GM23338 (cell line): ENCODE results near the gene GJA3. TPM values are rescaled to one million over a fixed set of nuclear protein-coding genes. Genes with fewer than 3 reads are reported as not detected.

Source experiments
- ATAC-seq: fragments of 200-7000 bp; cut with Tn5 transposase; 3 replicates; pipeline ENCODE4 v1.9.1; 2020
- DNase-seq: peaks from one replicate; pipeline ENCODE4 v3.0.0-alpha.2; 2015; ENCODE audit warnings: low spot score
- H2AFZ ChIP-seq: fragments of 200-600 bp; sonication (generic); 2 replicates; pipeline ENCODE4 v1.8.0; 2016; ENCODE audit warnings: antibody characterized with exemption, mild to moderate bottlenecking, moderate library complexity
- H3F3A ChIP-seq: fragments of 200-600 bp; sonication (generic); replicated peaks from 2 replicates; pipeline ENCODE4 v1.8.0; 2017; ENCODE audit warnings: antibody characterized with exemption, mixed run types, low read depth
- H3K27ac ChIP-seq: fragments of 200-600 bp; sonication (generic); 2 replicates; pipeline ENCODE4 v1.6.1; 2016; ENCODE audit warnings: low read depth
- H3K27me3 ChIP-seq: fragments of 200-600 bp; sonication (generic); 2 replicates; pipeline ENCODE4 v1.8.0; 2016; ENCODE audit warnings: mild to moderate bottlenecking, mixed run types, moderate library complexity; ENCODE audit not compliant: insufficient read depth
- H3K36me3 ChIP-seq: fragments of 200-600 bp; sonication (generic); 2 replicates; pipeline ENCODE4 v1.8.0; 2016; ENCODE audit warnings: mild to moderate bottlenecking; ENCODE audit not compliant: insufficient read depth
- H3K4me1 ChIP-seq: fragments of 200-600 bp; sonication (generic); 2 replicates; pipeline ENCODE4 v1.8.0; 2016; ENCODE audit warnings: mild to moderate bottlenecking, moderate library complexity; ENCODE audit not compliant: insufficient read depth
- H3K4me2 ChIP-seq: fragments of 200-600 bp; sonication (generic); 2 replicates; pipeline ENCODE4 v1.7.1; 2017; ENCODE audit warnings: mixed run types
- H3K4me3 ChIP-seq: fragments of 200-600 bp; sonication (generic); 2 replicates; pipeline ENCODE4 v1.6.1; 2016; ENCODE audit warnings: mixed run types
- H3K79me2 ChIP-seq: fragments of 200-600 bp; sonication (generic); replicated peaks from 2 replicates; pipeline ENCODE4 v1.8.0; 2017; ENCODE audit warnings: mild to moderate bottlenecking; ENCODE audit not compliant: insufficient read depth
- H3K9me2 ChIP-seq: fragments of 200-600 bp; sonication (generic); 2 replicates; pipeline ENCODE4 v1.8.0; 2017; ENCODE audit not compliant: insufficient read depth
- H4K20me1 ChIP-seq: fragments of 200-600 bp; sonication (generic); replicated peaks from 2 replicates; pipeline ENCODE4 v1.8.0; 2017; ENCODE audit warnings: mild to moderate bottlenecking; ENCODE audit not compliant: insufficient read depth
- H3K27ac Mint-ChIP-seq: 2 replicates; pipeline ENCODE4 v1.8.0; 2020; ENCODE audit warnings: inconsistent platforms, mild to moderate bottlenecking, moderate library complexity, mixed read lengths
- H3K27me3 Mint-ChIP-seq: 3 replicates; pipeline ENCODE4 v1.8.0; 2022; ENCODE audit warnings: low read depth, mild to moderate bottlenecking, moderate library complexity, mixed read lengths, inconsistent platforms; ENCODE audit not compliant: insufficient read depth, poor library complexity
- H3K36me3 Mint-ChIP-seq: 3 replicates; pipeline ENCODE4 v1.8.0; 2021; ENCODE audit warnings: low read depth, mild to moderate bottlenecking, inconsistent platforms, moderate library complexity, mixed read lengths
- H3K4me1 Mint-ChIP-seq: 3 replicates; pipeline ENCODE4 v1.8.0; 2020; ENCODE audit warnings: mild to moderate bottlenecking, inconsistent platforms, mixed read lengths
- H3K4me3 Mint-ChIP-seq: 3 replicates; pipeline ENCODE4 v1.8.0; 2021; ENCODE audit warnings: moderate library complexity, mild to moderate bottlenecking, inconsistent platforms, mixed read lengths
- H3K9me3 Mint-ChIP-seq: 3 replicates; pipeline ENCODE4 v1.8.0; 2020; ENCODE audit warnings: moderate library complexity, mild to moderate bottlenecking, inconsistent platforms, mixed read lengths
- CREB1 ChIP-seq: fragments of 250-450 bp; sonication (Bioruptor Pico); IDR thresholded peaks from 2 replicates; pipeline ENCODE4 v1.5.0; 2020; ENCODE audit warnings: low read depth, mild to moderate bottlenecking, moderate library complexity
- EZH2 ChIP-seq: fragments of 200-600 bp; sonication (generic); IDR thresholded peaks from one replicate; pipeline ENCODE4 v1.8.0; 2017; ENCODE audit warnings: antibody characterized with exemption, mild to moderate bottlenecking, low read depth; ENCODE audit not compliant: unreplicated experiment
- EZH2phosphoT487 ChIP-seq: fragments of 200-600 bp; sonication (generic); IDR thresholded peaks from one replicate; pipeline ENCODE4 v1.8.1; 2018; ENCODE audit warnings: antibody characterized with exemption; ENCODE audit not compliant: unreplicated experiment
- JUNB ChIP-seq: IDR thresholded peaks from one replicate; pipeline ENCODE4 v1.6.1; 2016; ENCODE audit warnings: antibody characterized with exemption; ENCODE audit not compliant: unreplicated experiment
- NANOG ChIP-seq: IDR thresholded peaks from 2 replicates; pipeline ENCODE4 v1.6.1; 2016; ENCODE audit warnings: antibody characterized with exemption, borderline replicate concordance
- POLR2AphosphoS5 ChIP-seq: IDR thresholded peaks from 2 replicates; pipeline ENCODE4 v1.6.1; 2016; ENCODE audit warnings: antibody characterized with exemption, low read depth
- STAT1 ChIP-seq: IDR thresholded peaks from one replicate; pipeline ENCODE4 v1.6.1; 2016; ENCODE audit warnings: antibody characterized with exemption; ENCODE audit not compliant: unreplicated experiment
- ZNF114 ChIP-seq: fragments of 250-450 bp; sonication (Bioruptor Pico); IDR thresholded peaks from 2 replicates; pipeline ENCODE4 v1.5.0; 2020; ENCODE audit warnings: mild to moderate bottlenecking, moderate library complexity
- ZNF331 ChIP-seq: fragments of 250-450 bp; sonication (Bioruptor Pico); IDR thresholded peaks from 2 replicates; pipeline ENCODE4 v1.5.0; 2020; ENCODE audit warnings: low read depth, mild to moderate bottlenecking, moderate library complexity
- polyA plus RNA-seq: library from polyadenylated mRNA; unstranded; fragments of >200 nt; fragmentation: Nextera tagmentation; extraction: Ambion mirVana; gene quantifications from 2 replicates; pipeline ENCODE4 v1.2.1, GENCODE V29; 2016
- total RNA-seq: library from RNA; depleted of rRNA; stranded (reverse); fragments of >200 nt; shearing (Covaris generic); gene quantifications from 2 replicates; pipeline ENCODE4 v1.2.3, GENCODE V29; 2014
- TF ChIP-seq, protein P1 (sequence below): IDR thresholded peaks from one replicate; pipeline ENCODE4 v1.6.1; 2018; ENCODE audit warnings: antibody characterized with exemption; ENCODE audit not compliant: unreplicated experiment
- TF ChIP-seq, protein P2 (sequence below), 2 experiments: fragments of 200-600 bp in 1 of 2; sonication (generic) in 1 of 2; conservative IDR thresholded peaks; 2 replicates each; pipeline versions ENCODE4 v1.5.1 to v1.6.1; 2016 to 2017; ENCODE audit warnings: antibody characterized with exemption in 2 of 2, low read depth in 2 of 2, mild to moderate bottlenecking in 2 of 2, moderate library complexity in 1 of 2
- TF ChIP-seq, protein P3 (sequence below): fragments of 250-450 bp; sonication (Bioruptor Pico); IDR thresholded peaks from 2 replicates; pipeline ENCODE4 v1.5.0; 2020; ENCODE audit warnings: mild to moderate bottlenecking, moderate library complexity
- TF ChIP-seq, protein P4 (sequence below): IDR thresholded peaks from 2 replicates; pipeline ENCODE4 v1.6.1; 2016; ENCODE audit warnings: antibody characterized with exemption

Gene GJA3
- total and polyA plus RNA-seq, 2 experiments from 2014 or later: 0.17 to 0.23 TPM

DNA sequence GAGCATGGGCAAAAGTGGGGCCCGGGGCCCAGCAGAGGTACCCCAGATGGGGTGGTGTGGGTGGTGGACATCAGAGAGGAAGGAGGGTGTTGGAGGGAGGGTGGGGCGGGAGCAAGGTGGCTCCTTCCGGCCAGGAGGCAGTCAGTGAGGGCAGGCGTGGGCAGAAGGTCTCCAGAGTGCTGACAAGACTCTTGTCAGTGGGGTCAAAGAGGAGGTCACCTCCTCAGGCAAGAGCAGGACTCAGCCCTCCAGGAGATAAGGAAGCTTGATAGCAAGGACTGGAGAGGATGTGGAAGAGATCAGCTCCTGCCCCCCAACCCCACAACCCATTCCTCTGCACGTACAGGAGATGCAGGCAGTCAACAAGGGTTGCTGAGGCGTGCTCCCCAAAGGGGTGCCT is 9.8 kb downstream of the GJA3 start (continued):
- TF ChIP-seq, protein P1, sequence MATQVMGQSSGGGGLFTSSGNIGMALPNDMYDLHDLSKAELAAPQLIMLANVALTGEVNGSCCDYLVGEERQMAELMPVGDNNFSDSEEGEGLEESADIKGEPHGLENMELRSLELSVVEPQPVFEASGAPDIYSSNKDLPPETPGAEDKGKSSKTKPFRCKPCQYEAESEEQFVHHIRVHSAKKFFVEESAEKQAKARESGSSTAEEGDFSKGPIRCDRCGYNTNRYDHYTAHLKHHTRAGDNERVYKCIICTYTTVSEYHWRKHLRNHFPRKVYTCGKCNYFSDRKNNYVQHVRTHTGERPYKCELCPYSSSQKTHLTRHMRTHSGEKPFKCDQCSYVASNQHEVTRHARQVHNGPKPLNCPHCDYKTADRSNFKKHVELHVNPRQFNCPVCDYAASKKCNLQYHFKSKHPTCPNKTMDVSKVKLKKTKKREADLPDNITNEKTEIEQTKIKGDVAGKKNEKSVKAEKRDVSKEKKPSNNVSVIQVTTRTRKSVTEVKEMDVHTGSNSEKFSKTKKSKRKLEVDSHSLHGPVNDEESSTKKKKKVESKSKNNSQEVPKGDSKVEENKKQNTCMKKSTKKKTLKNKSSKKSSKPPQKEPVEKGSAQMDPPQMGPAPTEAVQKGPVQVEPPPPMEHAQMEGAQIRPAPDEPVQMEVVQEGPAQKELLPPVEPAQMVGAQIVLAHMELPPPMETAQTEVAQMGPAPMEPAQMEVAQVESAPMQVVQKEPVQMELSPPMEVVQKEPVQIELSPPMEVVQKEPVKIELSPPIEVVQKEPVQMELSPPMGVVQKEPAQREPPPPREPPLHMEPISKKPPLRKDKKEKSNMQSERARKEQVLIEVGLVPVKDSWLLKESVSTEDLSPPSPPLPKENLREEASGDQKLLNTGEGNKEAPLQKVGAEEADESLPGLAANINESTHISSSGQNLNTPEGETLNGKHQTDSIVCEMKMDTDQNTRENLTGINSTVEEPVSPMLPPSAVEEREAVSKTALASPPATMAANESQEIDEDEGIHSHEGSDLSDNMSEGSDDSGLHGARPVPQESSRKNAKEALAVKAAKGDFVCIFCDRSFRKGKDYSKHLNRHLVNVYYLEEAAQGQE: no peak
- TF ChIP-seq, protein P2, sequence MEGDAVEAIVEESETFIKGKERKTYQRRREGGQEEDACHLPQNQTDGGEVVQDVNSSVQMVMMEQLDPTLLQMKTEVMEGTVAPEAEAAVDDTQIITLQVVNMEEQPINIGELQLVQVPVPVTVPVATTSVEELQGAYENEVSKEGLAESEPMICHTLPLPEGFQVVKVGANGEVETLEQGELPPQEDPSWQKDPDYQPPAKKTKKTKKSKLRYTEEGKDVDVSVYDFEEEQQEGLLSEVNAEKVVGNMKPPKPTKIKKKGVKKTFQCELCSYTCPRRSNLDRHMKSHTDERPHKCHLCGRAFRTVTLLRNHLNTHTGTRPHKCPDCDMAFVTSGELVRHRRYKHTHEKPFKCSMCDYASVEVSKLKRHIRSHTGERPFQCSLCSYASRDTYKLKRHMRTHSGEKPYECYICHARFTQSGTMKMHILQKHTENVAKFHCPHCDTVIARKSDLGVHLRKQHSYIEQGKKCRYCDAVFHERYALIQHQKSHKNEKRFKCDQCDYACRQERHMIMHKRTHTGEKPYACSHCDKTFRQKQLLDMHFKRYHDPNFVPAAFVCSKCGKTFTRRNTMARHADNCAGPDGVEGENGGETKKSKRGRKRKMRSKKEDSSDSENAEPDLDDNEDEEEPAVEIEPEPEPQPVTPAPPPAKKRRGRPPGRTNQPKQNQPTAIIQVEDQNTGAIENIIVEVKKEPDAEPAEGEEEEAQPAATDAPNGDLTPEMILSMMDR (conservative IDR thresholded peaks at IDR 0.05; ENCODE audit: low read depth in 2 of 2): no peak
- TF ChIP-seq EZH2 (no peak), POLR2AphosphoS5 (no peak), ZNF331 (CRISPR knock-in tag) (no peak), CREB1 (CRISPR knock-in tag) (no peak), NANOG (no peak), STAT1 (no peak), EZH2phosphoT487 (no peak), ZNF114 (CRISPR knock-in tag) (no peak)

DNA sequence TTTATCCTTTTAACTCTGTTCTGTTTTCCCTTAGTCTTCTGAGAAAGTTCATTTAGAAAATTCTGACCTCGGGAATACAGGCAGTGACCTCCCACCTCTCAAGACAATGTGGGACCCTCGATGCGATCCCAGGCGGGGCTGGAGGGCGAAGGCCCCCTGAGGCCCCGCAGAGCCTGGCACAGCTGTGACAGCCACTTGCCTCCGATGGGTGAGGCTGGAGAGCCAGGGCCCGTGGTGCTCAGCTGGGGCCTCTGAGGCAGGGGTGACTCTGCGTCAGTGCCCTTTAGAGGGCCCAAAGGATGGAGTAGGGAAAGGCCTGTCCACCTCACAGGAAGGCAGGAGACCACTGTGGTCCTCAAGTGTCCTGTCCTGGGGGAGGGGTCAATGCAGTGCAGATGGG is 10.3 kb downstream of the GJA3 start:
- Histone ChIP-seq H3K36me3 (no peaks in the 10 kb centered on the region), H3K9me2 (no peaks in the 10 kb centered on the region; the same call in 1 of the 2 replicates), H3K27me3 (no peaks in the 10 kb centered on the region), H3K27ac (no peak overlapping the region), H3K4me3 (no peak overlapping the region), H2AFZ (no peak overlapping the region), H3K4me2 (no peak overlapping the region), H3F3A (no peaks in the 10 kb centered on the region), H3K79me2 (no peaks in the 10 kb centered on the region), H3K4me1 (no peaks in the 10 kb centered on the region), H4K20me1 (no peaks in the 10 kb centered on the region)
- Mint-ChIP-seq H3K4me3 (no peak overlapping the region), H3K27me3 (peaks cover 5% of the 10 kb centered on the region), H3K9me3 (no peaks in the 10 kb centered on the region; the same call in 2 of the 3 replicates), H3K36me3 (no peaks in the 10 kb centered on the region), H3K4me1 (peaks cover 8% of the 10 kb centered on the region), H3K27ac (no peak overlapping the region)
- no peak for DNase-seq
- ATAC-seq: no peak
- TF ChIP-seq EZH2phosphoT487 (no peak), EZH2 (no peak), ZNF331 (CRISPR knock-in tag) (no peak), POLR2AphosphoS5 (no peak), JUNB (no peak), STAT1 (no peak)
- TF ChIP-seq, protein P3, sequence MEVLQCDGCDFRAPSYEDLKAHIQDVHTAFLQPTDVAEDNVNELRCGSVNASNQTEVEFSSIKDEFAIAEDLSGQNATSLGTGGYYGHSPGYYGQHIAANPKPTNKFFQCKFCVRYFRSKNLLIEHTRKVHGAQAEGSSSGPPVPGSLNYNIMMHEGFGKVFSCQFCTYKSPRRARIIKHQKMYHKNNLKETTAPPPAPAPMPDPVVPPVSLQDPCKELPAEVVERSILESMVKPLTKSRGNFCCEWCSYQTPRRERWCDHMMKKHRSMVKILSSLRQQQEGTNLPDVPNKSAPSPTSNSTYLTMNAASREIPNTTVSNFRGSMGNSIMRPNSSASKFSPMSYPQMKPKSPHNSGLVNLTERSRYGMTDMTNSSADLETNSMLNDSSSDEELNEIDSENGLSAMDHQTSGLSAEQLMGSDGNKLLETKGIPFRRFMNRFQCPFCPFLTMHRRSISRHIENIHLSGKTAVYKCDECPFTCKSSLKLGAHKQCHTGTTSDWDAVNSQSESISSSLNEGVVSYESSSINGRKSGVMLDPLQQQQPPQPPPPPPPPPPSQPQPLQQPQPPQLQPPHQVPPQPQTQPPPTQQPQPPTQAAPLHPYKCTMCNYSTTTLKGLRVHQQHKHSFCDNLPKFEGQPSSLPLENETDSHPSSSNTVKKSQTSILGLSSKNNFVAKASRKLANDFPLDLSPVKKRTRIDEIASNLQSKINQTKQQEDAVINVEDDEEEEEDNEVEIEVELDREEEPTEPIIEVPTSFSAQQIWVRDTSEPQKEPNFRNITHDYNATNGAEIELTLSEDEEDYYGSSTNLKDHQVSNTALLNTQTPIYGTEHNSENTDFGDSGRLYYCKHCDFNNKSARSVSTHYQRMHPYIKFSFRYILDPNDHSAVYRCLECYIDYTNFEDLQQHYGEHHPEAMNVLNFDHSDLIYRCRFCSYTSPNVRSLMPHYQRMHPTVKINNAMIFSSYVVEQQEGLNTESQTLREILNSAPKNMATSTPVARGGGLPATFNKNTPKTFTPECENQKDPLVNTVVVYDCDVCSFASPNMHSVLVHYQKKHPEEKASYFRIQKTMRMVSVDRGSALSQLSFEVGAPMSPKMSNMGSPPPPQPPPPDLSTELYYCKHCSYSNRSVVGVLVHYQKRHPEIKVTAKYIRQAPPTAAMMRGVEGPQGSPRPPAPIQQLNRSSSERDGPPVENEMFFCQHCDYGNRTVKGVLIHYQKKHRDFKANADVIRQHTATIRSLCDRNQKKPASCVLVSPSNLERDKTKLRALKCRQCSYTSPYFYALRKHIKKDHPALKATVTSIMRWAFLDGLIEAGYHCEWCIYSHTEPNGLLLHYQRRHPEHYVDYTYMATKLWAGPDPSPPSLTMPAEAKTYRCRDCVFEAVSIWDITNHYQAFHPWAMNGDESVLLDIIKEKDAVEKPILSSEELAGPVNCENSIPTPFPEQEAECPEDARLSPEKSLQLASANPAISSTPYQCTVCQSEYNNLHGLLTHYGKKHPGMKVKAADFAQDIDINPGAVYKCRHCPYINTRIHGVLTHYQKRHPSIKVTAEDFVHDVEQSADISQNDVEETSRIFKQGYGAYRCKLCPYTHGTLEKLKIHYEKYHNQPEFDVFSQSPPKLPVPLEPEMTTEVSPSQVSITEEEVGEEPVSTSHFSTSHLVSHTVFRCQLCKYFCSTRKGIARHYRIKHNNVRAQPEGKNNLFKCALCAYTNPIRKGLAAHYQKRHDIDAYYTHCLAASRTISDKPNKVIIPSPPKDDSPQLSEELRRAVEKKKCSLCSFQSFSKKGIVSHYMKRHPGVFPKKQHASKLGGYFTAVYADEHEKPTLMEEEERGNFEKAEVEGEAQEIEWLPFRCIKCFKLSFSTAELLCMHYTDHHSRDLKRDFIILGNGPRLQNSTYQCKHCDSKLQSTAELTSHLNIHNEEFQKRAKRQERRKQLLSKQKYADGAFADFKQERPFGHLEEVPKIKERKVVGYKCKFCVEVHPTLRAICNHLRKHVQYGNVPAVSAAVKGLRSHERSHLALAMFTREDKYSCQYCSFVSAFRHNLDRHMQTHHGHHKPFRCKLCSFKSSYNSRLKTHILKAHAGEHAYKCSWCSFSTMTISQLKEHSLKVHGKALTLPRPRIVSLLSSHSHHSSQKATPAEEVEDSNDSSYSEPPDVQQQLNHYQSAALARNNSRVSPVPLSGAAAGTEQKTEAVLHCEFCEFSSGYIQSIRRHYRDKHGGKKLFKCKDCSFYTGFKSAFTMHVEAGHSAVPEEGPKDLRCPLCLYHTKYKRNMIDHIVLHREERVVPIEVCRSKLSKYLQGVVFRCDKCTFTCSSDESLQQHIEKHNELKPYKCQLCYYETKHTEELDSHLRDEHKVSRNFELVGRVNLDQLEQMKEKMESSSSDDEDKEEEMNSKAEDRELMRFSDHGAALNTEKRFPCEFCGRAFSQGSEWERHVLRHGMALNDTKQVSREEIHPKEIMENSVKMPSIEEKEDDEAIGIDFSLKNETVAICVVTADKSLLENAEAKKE (CRISPR knock-in tag): no peak
- TF ChIP-seq, protein P4, sequence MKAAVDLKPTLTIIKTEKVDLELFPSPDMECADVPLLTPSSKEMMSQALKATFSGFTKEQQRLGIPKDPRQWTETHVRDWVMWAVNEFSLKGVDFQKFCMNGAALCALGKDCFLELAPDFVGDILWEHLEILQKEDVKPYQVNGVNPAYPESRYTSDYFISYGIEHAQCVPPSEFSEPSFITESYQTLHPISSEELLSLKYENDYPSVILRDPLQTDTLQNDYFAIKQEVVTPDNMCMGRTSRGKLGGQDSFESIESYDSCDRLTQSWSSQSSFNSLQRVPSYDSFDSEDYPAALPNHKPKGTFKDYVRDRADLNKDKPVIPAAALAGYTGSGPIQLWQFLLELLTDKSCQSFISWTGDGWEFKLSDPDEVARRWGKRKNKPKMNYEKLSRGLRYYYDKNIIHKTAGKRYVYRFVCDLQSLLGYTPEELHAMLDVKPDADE: no peak
